GM19372 (cell line): ENCODE results near the gene ERG.

Experiments
- ATAC-seq: cut with Tn5 transposase; IDR thresholded peaks from one replicate; pipeline ENCODE4 v1.9.1; 2021; ENCODE audit warnings: mild to moderate bottlenecking, low read depth, moderate library complexity; ENCODE audit not compliant: unreplicated experiment

Gene ERG

GRCh38 chr21:38500073-38500472 is 1.8 kb upstream of the ERG start:
- no peak for ATAC-seq

DNA sequence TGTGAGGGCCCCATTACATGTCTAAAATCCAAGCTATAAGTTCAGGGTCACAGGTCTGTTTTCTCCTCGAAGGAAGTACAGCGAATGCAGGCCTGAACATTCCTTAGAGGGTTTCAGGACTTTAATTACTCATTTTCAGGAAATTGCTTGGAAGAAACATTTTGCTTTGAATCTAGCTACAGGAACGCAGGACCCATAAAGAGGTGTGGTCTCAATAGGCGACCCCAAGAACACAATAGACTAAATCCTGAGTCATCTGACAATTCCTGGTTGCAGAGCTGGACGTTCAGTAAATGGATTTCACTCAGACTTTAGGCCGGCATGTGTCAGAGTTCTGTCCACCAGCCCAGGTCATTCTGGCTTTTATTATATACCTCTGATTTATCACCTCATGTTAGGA is 1.0 kb upstream of the ERG start:
- ATAC-seq, result no peak

GRCh38 chr21:38496224-38496623 is 2.1 kb downstream of the ERG start:
- ATAC-seq, result no peak

- no peak for ATAC-seq
These were observed 2.6 kb downstream of the ERG start for GRCh38 chr21:38495696-38496095.

DNA sequence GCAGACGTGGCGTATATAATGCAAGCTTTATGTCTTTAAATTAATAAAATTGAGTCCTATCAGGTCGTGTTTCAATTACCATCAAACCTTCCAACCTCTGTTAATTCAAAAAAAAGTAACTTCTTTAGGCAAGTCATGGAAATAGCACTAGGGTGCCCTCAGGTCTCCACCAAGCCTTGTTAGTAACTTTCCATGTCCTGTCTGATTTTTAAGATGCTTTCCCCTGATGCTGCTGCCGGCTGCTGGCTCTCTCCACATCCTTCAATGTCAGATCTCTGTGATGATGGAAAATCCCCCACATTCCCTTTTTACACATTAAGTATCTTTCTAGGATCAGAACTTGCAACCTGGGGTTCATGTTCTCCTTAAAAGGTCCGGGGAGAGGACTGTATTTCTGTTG is 3.0 kb downstream of the ERG start:
- no peak for ATAC-seq

DNA sequence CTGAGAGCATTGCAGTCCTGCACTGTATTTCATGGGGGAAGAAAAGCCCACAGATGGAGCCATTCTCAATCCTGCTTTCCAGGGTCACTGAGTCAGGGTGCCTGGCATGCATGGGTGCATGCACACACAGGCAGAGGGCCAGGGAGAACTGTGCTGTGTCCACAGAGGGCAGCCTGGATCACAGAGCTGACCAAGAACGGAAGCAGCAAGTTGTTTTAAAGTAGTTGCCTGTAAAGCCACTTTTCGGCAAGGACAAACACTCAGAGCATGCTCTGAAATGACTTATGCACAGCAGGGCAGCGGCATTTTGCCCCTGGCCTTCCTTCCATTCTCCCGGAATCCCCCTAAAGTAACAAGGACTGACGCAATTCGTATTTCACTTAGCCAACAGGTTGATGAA is 3.6 kb downstream of the ERG start:
- no peak for ATAC-seq

- no peak for ATAC-seq
These were observed 4.0 kb downstream of the ERG start for GRCh38 chr21:38494251-38494642.

GRCh38 chr21:38493549-38494250 is 4.6 kb downstream of the ERG start:
- ATAC-seq, result no peak

DNA sequence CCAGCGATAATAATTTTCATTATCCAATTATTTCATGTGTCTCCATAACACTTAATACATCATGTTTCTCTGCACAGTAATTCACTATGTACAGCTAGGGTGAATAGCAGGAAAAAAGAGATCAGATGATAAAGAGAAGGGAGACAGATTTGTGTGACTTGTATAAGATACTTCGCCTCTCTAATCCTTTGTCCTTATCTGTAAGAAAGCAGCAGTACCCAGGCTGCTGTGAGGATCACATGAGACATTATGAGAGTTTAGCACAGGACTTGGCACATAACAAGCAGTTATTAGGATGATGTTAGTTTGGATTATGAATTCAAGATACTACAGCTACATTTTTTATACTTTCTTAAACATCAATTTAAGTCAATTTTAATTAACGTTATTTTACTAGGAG is 6.3 kb downstream of the ERG start:
- no peak for ATAC-seq

GRCh38 chr21:38491536-38491935 is 6.7 kb downstream of the ERG start:
- no peak for ATAC-seq

DNA sequence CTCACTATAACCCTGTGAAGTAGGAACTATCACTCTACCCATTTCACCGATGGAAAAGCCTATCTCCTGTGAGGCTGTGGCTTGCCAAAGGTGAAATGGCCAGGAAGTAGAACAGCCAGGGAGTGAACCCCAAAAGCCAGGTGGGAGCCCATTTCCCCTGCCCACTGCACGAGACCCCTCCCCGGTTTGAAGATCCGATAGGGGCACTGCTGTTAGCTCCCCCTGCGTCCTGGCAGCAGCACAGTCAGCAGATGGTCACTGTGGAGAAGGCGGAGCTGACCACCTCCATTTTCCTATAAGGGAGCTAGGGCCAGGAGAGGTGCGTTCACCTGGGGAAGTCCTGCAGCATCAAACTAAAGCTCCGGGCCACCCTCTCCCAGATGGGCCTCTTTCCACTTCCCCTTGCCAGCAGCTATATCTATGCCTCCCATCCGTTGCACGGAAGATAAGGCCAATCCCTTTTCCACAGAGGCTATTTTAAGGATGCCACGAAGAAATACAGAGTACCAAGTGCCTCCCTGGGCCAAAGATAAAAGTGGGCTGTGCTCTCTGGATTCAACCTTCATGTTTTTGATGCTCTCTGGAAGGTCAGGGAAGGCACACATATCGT is 7.8 kb downstream of the ERG start:
- no peak for ATAC-seq

GRCh38 chr21:38489729-38490128 is 8.5 kb downstream of the ERG start:
- no peak for ATAC-seq

DNA sequence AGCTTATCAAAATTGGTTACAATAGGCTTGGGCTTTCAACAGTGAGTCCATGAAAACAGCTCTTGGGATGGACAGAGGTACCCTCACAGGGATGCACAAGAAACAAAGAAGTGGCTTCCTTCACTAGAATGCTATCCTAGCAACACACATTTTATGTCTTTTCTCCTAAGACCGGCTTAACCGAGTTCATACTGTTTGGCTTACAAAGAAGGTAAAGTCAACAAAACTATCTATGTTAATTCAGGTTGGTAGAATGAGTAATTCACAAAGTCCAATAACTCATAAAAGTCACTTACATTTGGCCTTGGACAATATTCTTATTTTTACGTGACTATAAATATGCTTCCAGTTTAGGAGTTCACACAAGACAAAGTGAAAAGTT is 9.0 kb downstream of the ERG start:
- no peak for ATAC-seq

GRCh38 chr21:38488640-38489270 is 9.5 kb downstream of the ERG start:
- ATAC-seq, result no peak

DNA sequence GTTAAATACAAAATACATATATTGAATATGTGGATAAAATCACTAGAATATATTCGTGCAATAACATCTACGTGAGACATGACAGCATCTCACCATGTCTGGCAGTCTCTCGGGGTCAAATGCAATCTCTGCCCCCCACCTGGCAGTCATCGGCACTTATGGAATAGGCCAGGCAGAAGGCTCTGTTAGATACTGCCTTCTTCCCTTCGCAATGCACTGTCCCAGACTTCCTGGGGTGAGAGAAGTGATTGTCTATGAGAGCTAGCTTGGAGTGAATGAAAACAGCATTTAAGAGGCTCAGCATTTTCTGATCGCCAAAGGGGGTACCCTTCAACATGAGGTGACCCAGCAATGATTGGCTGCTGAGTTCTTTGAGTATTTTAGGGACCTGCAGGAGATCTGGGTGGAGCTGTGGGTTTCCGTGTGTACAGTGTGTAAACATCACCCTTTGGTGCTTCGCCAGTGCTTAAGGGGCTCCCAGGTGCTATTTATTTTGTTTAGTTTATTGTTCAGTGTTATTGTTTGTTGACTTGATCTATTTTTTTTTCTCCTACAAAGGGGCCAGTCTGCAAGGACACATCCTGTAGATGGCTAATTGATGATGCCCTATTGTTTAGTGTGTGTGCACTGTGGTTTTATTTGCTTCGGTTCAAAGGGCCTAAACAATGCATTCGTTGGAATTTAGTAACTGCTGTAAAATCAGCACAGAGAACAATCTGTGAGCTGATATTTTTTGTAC is 10.2 kb downstream of the ERG start:
- ATAC-seq, result no peak

DNA sequence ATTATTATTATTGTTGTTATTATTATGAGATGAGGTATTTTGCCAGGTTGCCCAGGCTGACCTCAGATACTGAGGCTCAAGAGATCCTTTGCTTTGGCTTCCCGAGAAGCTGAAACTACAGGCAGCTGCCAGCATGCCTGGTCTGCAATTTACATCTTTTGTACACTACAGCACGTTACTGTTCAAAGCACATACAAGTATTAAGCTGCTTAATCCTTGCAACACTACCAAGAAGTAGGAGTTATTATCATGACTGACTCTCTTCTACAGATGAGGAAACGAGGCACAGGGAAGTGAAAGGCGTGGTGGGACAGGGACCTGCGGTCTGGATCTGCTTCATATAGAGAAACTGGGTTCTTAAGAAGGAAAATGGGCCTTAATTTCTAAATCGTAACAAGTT is 11.6 kb downstream of the ERG start:
- no peak for ATAC-seq

DNA sequence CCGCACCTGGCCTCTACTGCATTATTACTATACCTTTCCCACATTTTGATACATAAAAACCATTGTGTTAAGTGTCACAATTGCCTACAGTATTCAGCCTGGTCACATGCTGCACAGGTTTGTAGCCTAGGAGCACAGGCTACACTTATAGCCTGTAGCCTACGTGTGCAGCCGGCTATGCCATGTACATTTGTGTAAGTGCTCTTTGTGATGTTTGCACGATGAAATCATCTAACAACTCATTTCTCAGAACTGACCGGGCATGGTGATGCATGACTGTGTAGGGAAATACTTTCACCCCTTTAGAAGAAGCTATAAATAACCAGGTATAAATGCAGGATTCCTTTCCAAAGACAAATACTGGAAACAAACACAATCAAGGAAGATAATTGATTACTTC is 12.1 kb downstream of the ERG start:
- ATAC-seq, result no peak

GRCh38 chr21:38479641-38480525 is 18.4 kb downstream of the ERG start:
- no peak for ATAC-seq

DNA sequence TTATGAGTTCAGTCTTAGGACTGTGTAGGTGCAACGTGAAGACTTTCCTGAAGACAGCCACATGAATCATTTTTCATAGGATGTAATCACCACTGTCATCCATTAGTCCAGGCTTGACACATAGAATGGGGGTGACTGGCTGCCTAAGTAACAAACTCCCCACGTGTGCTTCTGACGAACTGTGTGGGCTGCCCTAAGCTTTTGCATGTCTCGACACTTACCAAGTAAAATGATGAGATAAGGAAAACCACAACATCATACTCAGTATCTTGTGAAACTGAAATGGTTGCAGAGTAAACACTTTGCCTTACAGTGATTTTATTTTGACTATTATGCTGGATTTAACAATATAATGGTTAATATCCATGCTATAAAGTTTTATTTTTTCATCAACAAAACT is 19.5 kb downstream of the ERG start:
- no peak for ATAC-seq

DNA sequence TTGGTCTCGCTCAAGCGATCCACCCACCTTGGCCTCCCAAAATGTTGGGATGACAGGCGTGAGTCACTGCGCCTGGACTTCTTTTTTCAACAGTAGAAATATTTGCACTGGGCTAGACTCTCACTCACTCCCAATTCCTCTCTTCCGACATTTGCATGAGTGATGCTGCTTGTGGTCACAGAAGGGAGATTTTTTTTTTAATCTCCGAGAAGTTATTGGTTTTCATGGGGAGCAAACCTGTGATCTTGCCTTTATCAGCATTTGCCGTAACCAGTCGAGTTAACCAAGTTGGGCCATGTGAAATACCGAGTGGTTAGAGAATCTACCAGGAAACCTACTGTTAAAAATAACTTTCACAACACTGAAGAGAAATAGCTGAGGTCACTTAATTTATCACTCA is 21.1 kb downstream of the ERG start:
- ATAC-seq, result no peak

- no peak for ATAC-seq
These were observed 21.9 kb downstream of the ERG start for GRCh38 chr21:38476385-38476784.
